ENCODE data around the gene CCDC88B.

Gene CCDC88B

GRCh38 chr11:64334764-64335735 lies 5.0 kb upstream of the CCDC88B start:
- Mint-ChIP-seq H3K27me3 (ENCODE audit: low read depth) (peaks cover 10% of the 10 kb centered on the region), H3K4me1 (peaks cover 5% of the 10 kb centered on the region), H3K4me3 (no peak overlapping the region), H3K27ac (no peak overlapping the region), H3K36me3 (ENCODE audit: low read depth) (no peaks in the 10 kb centered on the region), H3K9me3 (no peaks in the 10 kb centered on the region)
- TF ChIP-seq CTCF (IDR thresholded peaks at IDR 0.05; ENCODE audit: unreplicated experiment in 3 of 3): no peak

DNA sequence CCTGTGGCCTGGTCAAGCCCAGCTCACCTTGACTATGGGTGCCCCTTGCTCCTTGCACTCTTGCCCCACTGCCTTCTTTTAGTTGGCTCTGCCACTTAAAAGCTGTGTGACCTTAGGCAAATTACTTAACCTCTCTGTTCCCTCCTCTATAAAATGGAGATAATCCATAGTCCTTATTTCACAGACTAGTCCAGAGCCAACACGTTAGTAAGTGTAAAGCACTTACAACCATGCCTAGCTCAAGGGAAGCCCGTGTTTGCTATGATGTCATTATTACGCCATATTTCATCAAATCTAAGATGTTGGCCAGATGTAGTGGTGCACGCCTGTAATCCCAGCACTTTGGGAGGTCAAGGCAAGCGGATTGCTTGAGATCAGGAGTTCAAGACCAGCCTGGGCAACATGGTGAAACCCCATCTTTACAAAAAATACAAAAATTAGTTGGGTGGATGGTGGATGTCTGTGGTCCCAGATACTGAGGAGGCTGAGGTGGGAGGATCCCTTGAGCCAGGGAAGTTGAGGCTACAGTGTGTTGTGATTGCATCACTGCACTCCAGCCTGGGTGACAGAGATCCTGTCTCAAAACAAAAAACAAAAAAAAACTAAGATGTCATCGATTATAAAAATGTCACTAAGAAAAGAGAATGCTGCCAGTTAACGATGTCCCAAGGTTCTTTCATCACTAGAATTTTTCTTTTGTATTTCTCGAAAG lies 2.3 kb upstream of the CCDC88B start:
- Mint-ChIP-seq H3K27ac (peak overlapping the region in 1 of 3 experiments; percentile 44), H3K4me3 (no peak overlapping the region), H3K27me3 (ENCODE audit: low read depth) (peaks cover 15% of the 10 kb centered on the region), H3K4me1 (peaks cover 12% of the 10 kb centered on the region), H3K9me3 (no peaks in the 10 kb centered on the region), H3K36me3 (ENCODE audit: low read depth) (no peaks in the 10 kb centered on the region)
- no peak for TF ChIP-seq CTCF (IDR thresholded peaks at IDR 0.05; ENCODE audit: unreplicated experiment in 3 of 3)

- H3K36me3 Mint-ChIP-seq (ENCODE audit: low read depth): no peaks in the 10 kb centered on the region
- peaks cover 15% of the 10 kb centered on the region for H3K27me3 Mint-ChIP-seq (ENCODE audit: low read depth)
- H3K9me3 Mint-ChIP-seq: no peaks in the 10 kb centered on the region
- peaks cover 12% of the 10 kb centered on the region for H3K4me1 Mint-ChIP-seq
- H3K27ac Mint-ChIP-seq: peak overlapping the region in 1 of 3 experiments; percentile 44
- peak overlapping the region in 1 of 3 experiments; percentile 16 for H3K4me3 Mint-ChIP-seq
- TF ChIP-seq CTCF (IDR thresholded peaks at IDR 0.05; ENCODE audit: unreplicated experiment in 3 of 3): no peak
Measured at GRCh38 chr11:64338716-64339115, 1.3 kb upstream of the CCDC88B start.

DNA sequence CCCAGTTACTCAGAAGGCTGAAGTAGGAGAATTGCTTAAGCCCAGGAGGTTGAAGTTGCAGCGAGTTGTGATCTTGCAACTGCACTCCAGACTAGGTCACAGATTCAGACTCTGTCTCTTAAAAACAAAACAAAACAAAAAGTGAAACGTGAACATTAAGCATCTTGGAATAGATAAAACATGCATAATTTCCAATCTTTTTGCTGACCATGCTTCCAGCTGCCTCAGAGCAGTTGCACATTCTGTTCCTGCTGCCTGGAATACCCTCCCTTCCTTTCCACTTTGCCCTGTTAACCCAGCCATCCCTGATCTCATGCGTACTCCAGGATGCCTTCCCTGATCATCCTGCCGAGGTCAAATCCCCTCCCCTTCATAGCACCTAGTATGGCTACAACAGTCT lies 718 bp upstream of the CCDC88B start:
- H3K9me3 Mint-ChIP-seq: no peaks in the 10 kb centered on the region

GRCh38 chr11:64340671-64341335 lies 799 bp downstream of the CCDC88B start:
- no peak for TF ChIP-seq CTCF (IDR thresholded peaks at IDR 0.05; ENCODE audit: unreplicated experiment in 3 of 3)
- H3K9me3 Mint-ChIP-seq: no peaks in the 10 kb centered on the region
- H3K36me3 Mint-ChIP-seq (ENCODE audit: low read depth): no peaks in the 10 kb centered on the region
- H3K27ac Mint-ChIP-seq: peak overlapping the region in 1 of 3 experiments; percentile 63
- peaks cover 15% of the 10 kb centered on the region for H3K27me3 Mint-ChIP-seq (ENCODE audit: low read depth)
- peaks cover 7% of the 10 kb centered on the region for H3K4me1 Mint-ChIP-seq
- peak overlapping the region; percentile 62 to 72 (median 67) for H3K4me3 Mint-ChIP-seq

More for the DNA sequence above, 718 bp upstream of the CCDC88B start:
- peak overlapping the region in 1 of 3 experiments; percentile 19 for H3K4me3 Mint-ChIP-seq
- no peak for TF ChIP-seq CTCF (IDR thresholded peaks at IDR 0.05; ENCODE audit: unreplicated experiment in 3 of 3)
- peaks cover 12% of the 10 kb centered on the region for H3K4me1 Mint-ChIP-seq
- H3K27ac Mint-ChIP-seq: peak overlapping the region in 1 of 3 experiments; percentile 17
- H3K27me3 Mint-ChIP-seq (ENCODE audit: low read depth): peaks cover 15% of the 10 kb centered on the region
- H3K36me3 Mint-ChIP-seq (ENCODE audit: low read depth): no peaks in the 10 kb centered on the region
